GM18873 (cell line): ENCODE results near the gene TMBIM4.

Experiments used
- ATAC-seq: cut with Tn5 transposase; IDR thresholded peaks from one replicate; pipeline ENCODE4 v1.9.1; 2021; ENCODE audit warnings: mild to moderate bottlenecking, moderate library complexity, moderate number of reproducible peaks; ENCODE audit not compliant: unreplicated experiment, low FRiP score

The TMBIM4 gene

GRCh38 chr12:66143868-66144267 is 25.9 kb downstream of the TMBIM4 start:
- no peak for ATAC-seq

- ATAC-seq, result no peak
These were observed 27.0 kb downstream of the TMBIM4 start for GRCh38 chr12:66142826-66143225.

- no peak for ATAC-seq
These were observed 28.5 kb downstream of the TMBIM4 start for GRCh38 chr12:66141299-66141698.

- ATAC-seq, result no peak
These were observed 29.1 kb downstream of the TMBIM4 start for GRCh38 chr12:66140731-66141130.

DNA sequence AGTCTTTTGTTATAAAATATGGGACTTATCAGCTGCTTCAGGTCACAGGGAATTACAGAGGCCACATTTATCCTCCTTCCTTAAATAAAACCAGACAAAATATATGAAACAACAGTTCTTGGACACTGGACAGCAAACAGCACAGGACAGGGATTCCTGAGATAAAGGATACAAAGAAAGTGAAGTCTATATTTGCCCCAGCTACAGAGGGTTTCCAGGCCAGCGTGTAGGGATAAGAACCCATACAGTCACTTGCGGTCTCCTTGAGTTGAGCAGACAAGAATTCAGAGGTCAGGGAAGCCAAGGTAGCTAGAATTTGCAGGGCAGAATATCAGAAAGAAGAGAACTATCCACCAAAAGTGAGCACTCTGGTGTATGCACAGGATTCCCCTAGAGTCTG is 30.5 kb downstream of the TMBIM4 start:
- no peak for ATAC-seq

DNA sequence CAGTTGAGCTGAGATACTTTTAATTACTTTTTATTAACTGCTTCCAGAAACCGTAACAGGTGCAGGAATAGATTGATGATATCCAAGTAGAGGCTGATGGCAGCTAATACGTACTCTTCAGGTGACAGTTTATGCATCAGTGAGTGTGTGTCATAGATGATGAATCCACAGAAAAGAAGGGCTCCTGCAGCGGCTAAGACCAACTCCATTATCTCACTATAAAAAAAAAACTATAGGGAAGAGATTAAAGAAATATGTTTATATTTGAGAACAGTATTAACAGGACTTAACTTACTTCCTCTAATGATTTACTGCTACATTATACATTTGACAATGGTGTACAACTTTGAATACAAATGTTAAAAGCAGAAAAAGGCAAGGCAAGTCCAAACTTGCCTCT is 31.9 kb downstream of the TMBIM4 start:
- ATAC-seq, result no peak

DNA sequence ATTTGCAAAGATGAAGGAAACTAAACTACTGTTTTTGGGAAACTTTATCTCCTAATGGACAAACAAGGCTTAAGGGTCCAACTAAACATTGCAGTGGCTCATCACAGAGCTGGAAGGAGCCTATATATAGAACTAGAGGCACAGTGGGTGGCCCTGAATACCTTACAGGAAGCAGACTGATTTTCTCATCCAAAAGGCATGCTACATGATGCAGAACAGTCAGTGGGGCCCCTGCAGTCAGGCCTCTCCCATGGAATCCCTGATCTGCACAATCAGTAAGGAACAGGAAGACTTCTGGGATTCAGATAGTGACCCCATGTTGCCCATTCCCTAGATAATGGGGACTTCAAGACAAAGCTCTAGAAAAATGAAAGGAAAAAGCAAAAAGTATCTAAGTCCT is 37.4 kb downstream of the TMBIM4 start:
- ATAC-seq, result no peak

GRCh38 chr12:66131067-66131688 is 38.6 kb downstream of the TMBIM4 start:
- no peak for ATAC-seq

GRCh38 chr12:66130267-66131066 is 39.3 kb downstream of the TMBIM4 start, which contains the start of gene LLPH:
Gene LLPH (minus strand): TSS chr12:66130750. CDS start chr12:66129106, 1,644 bp downstream.
- ATAC-seq, result peak; percentile 96

GRCh38 chr12:66129934-66130266 is 39.9 kb downstream of the TMBIM4 start:
- no peak for ATAC-seq

DNA sequence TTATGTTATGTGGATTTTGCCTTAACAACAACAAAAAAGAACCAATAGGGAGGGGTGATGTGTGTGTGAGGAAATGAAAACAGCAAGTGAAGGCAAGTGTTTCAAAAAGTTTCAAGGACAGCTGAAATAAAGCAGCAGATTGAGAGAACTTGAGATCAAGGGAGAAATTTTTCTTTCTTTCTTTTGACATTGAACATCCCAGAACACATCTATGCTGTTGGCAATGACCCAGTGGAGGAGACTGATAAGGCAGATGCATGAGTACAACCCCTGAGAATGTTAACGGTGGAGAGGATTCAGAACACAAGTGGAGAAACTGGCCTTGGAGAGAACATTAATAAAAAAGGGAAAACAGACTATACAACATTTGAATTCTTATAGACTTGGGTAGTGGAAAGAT is 42.1 kb downstream of the TMBIM4 start:
- no peak for ATAC-seq

GRCh38 chr12:66120477-66120876 is 49.3 kb downstream of the TMBIM4 start:
- ATAC-seq, result no peak

- ATAC-seq, result no peak
These were observed 49.9 kb downstream of the TMBIM4 start for GRCh38 chr12:66119870-66120241.

- no peak for ATAC-seq
These were observed 50.4 kb downstream of the TMBIM4 start for GRCh38 chr12:66119229-66119869.

GRCh38 chr12:66118240-66118891 is 51.4 kb downstream of the TMBIM4 start:
- ATAC-seq, result peak; percentile 64

DNA sequence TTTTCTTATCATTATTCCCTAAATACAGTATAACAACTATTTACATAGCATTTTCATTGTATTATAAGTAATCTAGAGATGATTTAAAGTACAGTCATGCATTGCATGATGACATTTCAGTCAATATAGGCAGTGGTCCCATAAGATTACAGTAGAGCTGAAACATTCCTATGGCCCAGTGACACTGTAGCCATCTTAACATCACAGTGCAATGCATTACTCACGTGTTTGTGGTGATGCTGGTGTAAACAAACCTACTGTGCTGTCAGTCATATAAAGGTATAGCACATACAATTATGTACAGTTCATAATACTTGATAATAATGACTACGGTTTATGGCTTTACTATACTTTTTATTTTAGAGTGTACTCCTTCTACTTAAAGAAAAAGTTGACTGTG is 52.6 kb downstream of the TMBIM4 start:
- no peak for ATAC-seq

- no peak for ATAC-seq
These were observed 54.7 kb downstream of the TMBIM4 start for GRCh38 chr12:66115071-66115600.

- ATAC-seq, result no peak
These were observed 56.3 kb downstream of the TMBIM4 start for GRCh38 chr12:66113471-66113870.

- no peak for ATAC-seq
These were observed 58.2 kb downstream of the TMBIM4 start for GRCh38 chr12:66111605-66112004.

DNA sequence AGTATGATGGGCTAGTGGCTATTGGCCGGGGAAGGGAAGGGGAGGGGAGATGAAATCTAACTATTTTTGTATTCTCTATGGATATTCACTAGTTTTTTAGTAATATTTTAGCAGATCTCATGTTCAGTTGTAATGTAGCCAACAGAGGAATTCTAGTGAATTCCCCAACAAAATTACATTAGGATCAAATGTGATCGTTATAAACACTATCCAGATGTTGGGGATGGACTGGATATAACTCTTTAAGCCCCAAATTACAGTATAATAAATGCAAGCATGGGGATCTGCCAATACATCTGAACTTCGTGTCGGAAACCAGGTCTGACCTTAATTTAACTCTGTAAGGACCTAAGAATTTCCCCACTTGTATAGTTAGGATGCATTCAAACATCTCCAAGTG is 60.7 kb downstream of the TMBIM4 start:
- ATAC-seq, result no peak

DNA sequence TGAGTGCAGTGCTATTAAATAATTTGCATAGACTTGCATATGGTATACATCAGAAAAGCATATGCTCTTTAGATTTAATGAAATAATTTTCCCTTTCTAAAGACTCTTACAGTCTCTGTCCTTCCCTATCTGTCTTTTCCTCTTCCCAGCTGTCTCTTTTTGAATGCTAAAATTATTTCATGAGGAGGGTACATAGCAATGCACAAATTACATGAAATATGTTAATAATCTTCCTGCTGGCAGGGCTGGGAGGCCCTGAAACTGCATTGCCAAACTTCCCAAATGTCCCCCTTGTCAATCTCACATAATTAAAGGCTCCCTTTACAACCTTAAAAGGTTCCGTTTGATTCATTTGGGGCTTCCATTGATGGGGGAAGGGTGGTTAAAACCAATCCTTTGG is 61.4 kb downstream of the TMBIM4 start:
- ATAC-seq, result no peak
